ENCODE data around the gene MPIG6B.
A peak's percentile ranks its signal among the peaks of the same experiment; 100 is the strongest.

The MPIG6B gene

DNA sequence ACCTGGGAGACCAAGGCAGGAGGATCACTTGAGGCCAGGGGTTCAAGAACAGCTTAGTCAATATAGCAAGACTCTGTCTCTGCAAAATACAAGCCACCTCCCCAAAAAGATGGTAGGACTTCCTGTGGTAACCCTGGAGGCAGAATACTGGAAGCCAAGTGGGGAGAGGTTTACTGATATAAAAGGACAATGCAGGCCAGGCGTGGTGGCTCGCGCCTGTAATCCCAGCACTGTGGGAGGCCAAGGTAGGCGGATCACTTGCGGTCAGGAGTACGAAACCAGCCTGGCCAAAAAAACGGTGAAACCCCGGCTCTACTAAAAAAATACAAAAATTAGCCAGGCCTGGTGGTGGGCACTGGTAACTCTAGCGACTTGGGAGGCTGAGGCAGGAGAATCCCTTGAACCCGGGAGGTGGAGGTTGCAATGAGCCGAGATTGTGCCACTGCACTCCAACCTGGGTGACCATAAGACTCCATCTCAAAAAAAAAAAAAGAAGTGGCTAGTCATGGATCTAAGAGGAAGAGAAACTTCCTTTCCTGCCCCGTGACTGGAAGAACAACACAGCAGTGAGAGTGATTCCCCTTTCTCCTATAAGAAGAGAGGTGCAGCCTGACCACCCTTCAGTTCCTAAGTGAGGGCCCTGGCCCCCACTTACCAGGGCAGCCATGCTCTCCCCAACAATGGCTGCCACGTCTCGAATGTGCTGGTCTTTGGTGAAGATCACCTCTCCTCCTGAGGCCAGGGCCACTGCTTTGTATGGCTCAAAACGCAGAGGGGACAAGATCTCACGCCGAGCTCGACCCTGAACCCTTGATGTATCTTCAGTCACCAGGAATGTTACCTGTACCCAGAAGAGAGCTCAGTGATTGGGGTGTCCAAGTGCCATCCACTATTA lies 45.4 kb downstream of the MPIG6B start:
- no peak for DNase-seq (ENCODE audit: low spot score)

DNA sequence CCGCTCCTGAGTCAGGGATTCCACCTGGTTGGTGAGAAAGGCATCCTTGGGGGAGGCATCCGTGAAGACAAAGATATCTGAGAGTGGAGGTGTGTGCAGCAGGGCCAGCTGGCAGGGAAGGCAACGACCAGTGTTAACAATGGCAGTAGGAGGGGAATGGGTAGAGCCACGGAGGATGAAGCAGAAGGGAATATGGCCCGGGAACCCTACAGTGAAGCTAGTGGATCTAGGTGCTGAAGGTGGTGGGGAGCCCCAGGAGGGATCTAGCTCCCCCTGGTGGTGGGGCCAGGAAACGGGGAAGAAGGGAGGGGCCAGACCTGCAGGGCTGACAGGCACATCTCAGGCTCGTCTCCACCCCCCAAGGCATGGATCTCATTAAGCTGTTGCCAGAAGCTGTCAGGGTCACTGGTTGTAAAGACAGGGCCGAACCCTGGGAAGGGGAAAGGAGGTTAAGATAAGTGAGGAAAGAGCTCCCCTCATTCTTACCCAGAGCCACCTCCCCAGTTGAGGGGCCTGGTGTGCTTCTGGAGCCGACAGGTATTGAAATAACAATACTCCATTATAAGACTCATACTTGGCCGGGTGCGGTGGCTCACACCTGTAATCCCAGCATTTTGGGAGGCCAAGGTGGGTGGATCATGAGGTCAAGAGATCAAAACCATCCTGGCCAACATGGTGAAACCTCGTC lies 46.7 kb downstream of the MPIG6B start:
- DNase-seq (ENCODE audit: low spot score), result peak; percentile 96

- no peak for DNase-seq (ENCODE audit: low spot score)
Measured at GRCh38 chr6:31770860-31771259, 47.7 kb downstream of the MPIG6B start.

- DNase-seq (ENCODE audit: low spot score), result no peak
Measured at GRCh38 chr6:31771992-31772358, 48.8 kb downstream of the MPIG6B start.

DNA sequence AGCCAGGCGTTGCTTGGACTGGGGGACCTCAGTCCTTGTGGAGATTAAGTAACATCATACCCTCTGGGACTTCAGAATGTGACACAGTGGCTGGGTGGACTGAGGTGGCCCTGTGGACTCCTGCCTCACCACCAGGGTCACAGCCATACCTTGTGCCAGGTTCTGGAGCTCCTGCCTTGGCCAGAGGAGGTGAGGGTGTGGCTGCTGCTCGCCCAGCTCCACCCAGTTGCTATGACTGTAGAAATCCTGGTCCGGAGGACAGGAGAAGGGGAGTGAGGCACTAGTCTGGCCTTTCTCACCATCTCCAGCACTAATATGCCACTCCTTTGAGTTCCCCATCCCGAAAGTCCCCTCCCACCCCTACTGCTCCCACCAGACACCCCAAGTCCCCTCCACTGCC lies 52.0 kb downstream of the MPIG6B start:
- DNase-seq (ENCODE audit: low spot score), result no peak

GRCh38 chr6:31775633-31776484 lies 52.7 kb downstream of the MPIG6B start:
- no peak for DNase-seq (ENCODE audit: low spot score)
